Measurements from ENCODE around the gene MAGI2.

Gene MAGI2

DNA sequence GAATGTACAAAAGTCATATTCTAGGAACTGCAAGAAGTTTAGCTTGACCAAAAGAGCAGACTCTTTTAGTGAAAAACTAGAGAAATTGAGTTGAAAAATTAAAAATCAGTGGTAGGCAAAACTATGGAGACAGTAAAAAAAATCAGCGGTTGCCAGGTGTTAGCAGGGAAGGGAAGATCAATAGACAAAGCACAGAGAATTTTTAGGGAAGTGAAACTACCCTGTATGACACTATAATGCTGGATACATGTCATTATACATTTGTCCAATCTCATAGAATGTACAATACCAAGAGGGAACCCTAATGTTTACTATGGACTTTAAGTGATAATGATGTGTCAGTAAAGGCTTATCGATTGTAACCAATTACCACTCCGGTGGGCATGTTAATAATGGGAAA is 761.9 kb downstream of the MAGI2 start:
- H3K4me3 ChIP-seq (ENCODE audit: low read length) = no peak overlapping the region
- no peak for TF ChIP-seq ZNF274 (IDR thresholded peaks at IDR 0.05; ENCODE audit: low read depth, low read length)

DNA sequence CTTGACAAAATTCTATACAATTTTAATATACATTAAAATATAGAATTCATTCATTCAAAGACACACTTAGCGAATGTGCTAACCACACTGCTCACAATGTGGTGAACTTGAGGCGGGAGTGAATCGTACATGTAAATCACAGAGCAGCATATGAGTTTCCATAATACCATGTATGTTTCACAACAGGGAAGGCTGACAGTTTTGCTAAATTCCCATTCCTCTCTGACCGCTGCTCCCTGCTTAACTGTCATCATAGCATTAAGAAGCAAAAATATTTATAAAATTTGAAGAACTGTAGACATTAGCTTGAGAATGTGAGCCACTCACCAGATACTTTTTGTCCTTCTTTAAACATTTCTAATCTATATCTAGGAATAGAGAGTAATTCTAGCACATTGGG is 763.3 kb downstream of the MAGI2 start:
- TF ChIP-seq ZNF274 (IDR thresholded peaks at IDR 0.05; ENCODE audit: low read depth, low read length) = no peak
- H3K4me3 ChIP-seq (ENCODE audit: low read length) = no peak overlapping the region

DNA sequence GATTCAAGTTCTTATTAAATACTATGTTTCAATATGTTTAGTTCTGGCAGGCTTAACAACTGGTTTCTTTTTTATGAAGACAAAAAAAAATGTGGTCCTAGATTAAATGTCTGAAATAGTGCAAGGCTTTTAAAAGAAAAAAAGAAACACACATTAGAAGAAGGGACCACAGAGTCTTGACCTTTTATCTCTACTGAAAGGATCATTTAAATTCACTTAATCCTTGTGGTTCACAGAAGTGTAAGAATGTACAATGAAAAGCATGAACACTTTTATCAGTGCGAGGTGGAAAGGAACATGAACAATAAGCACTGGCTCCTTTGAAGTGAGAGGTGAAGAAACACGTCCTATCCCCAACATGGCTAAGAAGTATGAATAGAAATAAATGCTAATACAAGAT is 765.1 kb downstream of the MAGI2 start:
- TF ChIP-seq ZNF274 (IDR thresholded peaks at IDR 0.05; ENCODE audit: low read depth, low read length) = no peak
- H3K4me3 ChIP-seq (ENCODE audit: low read length) = no peak overlapping the region

DNA sequence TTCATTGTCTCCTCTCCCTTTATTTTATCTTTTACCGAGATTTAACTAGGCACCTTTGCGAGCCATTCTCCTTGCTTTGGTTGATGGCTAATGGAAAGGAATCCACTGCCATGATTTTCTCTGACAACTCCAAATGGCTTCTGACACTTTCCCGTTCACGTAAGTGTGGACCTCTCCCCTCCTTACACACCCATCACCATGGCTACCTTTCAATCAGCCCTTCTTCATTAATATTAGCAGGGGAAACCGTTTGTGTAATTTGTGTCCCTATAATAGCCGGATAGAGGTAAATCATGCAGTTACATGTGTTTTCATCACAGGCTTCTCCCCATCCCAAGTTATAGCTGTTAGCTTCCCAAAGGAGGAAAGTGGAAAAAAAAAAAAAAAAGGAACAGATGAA is 767.3 kb downstream of the MAGI2 start:
- no peak for TF ChIP-seq ZNF274 (IDR thresholded peaks at IDR 0.05; ENCODE audit: low read depth, low read length)
- H3K4me3 ChIP-seq (ENCODE audit: low read length) = no peak overlapping the region

DNA sequence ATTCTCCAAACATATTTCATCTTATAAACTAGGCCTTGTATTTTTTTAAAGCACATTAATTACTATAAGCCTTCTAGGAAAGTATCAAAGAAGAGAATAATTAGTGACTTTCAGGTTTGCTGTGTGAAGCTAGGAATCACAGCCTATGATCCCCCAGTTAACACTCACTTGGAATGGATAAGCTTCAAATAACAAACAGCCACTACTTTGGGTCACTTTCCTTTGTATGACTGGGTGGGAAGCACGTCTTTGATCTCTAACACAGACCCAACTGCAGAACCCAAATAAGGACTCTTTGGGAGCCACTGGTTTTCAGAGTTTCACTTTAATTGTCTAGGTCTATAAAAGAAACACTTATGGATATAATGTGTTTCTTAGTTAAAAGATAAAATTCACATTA is 769.3 kb downstream of the MAGI2 start:
- no peak overlapping the region for H3K4me3 ChIP-seq (ENCODE audit: low read length)

DNA sequence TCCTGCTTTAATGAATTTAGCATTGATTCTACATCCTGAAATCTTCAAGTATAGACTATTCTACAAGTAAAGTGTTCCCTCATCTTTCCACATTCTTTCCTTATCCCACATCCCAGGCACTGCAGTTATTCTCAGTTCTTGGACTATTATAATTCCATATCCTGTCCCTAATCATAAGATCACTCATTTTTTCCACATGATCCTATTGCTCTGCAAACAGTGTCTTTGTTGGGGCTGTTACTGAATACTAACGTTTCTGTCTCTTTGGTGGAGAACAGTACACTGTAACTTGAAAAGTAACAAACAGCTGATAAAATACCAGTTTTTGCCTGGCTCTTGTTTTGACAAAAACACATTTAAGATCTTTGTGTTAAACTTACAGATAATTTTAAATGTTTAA is 769.9 kb downstream of the MAGI2 start:
- no peak overlapping the region for H3K4me3 ChIP-seq (ENCODE audit: low read length)
- no peak for TF ChIP-seq ZNF274 (IDR thresholded peaks at IDR 0.05; ENCODE audit: low read depth, low read length)

More for the DNA sequence above, 769.3 kb downstream of the MAGI2 start:
- no peak for TF ChIP-seq ZNF274 (IDR thresholded peaks at IDR 0.05; ENCODE audit: low read depth, low read length)

DNA sequence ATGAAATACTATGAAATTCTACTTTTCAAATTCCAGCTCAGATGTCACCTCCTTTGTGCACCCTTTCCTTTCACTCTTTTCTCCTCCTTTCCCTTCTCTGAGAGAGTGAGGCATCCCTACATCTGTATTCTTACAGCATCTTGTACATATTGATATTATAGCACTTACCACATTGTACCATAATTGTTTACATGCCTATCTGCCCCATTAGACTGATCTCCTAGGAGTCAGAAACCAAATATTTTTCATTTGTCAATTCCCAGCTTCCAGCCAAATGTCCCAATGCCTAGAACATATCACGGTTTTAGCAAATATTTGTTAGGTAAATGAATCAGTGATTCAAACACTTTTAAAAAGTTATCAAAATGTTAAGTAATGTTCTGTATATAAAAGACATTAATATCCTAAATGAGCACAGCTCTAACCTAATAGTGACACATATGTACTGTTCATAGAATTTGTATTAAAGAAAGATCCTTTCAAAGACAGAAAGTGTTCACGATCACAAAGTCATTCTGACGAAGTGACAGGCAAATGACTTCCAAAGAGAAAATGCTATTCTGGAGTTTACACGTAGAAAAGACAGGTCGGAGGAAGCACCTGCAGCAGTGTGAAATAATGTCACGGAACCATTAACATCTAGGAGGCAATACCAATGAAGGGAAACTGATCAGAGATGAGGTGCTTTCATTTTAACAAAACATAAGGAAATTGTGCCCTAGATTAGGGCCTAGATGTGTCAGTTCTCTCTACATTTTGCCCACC is 774.2 kb downstream of the MAGI2 start:
- no peak overlapping the region for H3K4me3 ChIP-seq (ENCODE audit: low read length)
- no peak for TF ChIP-seq ZNF274 (IDR thresholded peaks at IDR 0.05; ENCODE audit: low read depth, low read length)

DNA sequence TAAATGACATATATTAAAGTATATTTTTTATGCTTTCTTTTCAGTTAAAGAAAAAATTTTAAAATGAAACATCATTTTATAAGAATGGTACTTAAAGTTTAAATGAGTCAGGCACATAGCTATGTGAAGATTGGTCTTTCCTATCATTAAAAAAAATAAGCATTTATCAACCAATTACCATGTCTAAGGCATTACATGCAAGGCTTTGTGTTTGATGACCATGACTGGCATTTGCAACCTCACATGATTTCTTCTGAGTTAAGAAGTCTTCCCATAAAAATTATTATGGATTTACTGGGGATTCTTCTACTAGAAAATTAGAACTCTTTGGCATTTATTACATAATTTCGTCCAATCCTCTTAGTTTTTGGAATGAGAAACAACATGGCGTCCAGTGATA is 776.1 kb downstream of the MAGI2 start:
- no peak overlapping the region for H3K4me3 ChIP-seq (ENCODE audit: low read length)
- no peak for TF ChIP-seq ZNF274 (IDR thresholded peaks at IDR 0.05; ENCODE audit: low read depth, low read length)

DNA sequence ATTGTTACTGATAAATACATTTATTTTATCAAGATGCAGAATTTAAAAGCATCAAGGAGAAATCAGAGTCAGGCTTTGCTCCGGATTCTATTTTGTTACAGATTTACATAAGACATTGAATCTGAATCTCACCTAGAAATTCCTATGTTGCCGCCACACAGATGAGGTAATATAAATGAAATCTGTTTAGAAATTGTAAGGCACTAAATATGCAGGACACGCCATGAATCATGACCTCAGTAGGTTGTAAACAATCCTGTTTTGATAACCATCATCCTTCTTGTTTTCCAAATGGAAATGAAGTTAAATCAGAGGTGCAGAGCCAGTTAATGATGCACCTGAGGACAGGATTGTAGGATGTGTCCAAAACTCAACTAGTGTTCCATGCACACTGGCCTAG is 778.0 kb downstream of the MAGI2 start:
- H3K4me3 ChIP-seq (ENCODE audit: low read length) = no peak overlapping the region
- no peak for TF ChIP-seq ZNF274 (IDR thresholded peaks at IDR 0.05; ENCODE audit: low read depth, low read length)

DNA sequence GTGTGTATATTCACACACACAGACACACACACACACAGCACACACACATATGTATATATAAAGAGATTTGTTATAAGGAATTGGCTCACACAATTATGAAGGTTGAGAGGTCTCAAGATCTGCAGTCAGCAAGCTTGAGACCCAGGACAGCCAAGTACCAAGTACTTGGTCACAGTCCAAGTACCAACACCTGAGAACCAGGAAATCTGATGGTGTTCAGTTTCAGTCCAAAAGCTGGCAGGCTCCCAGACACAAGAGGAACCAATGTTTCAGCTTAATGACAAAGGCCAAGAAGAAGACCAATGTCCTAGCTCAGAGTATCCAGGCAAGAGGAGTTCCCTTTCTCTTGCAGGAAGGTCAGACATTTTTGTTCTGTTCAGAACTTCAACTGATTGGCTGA is 780.2 kb downstream of the MAGI2 start:
- no peak for TF ChIP-seq ZNF274 (IDR thresholded peaks at IDR 0.05; ENCODE audit: low read depth, low read length)
- H3K4me3 ChIP-seq (ENCODE audit: low read length) = no peak overlapping the region

DNA sequence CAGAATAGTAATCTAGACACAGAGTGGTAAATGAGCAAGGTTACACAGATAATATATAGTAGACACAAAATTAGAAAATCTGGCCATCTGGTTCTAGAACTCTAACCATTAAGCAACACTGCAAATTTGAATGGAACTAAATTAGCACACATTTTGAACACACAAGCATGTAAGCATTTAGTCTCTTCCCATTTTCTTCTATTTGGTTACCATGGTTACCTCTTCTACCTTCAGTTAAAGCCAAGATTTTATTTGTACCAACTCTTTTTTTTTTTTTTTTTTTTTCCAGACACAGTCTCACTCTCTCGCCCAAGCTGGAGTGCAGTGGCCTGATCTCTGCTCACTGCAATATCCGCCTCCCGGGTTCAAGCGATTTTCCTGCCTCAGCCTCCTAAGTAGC is 790.5 kb downstream of the MAGI2 start:
- no peak overlapping the region for H3K4me3 ChIP-seq (ENCODE audit: low read length)
- TF ChIP-seq ZNF274 (IDR thresholded peaks at IDR 0.05; ENCODE audit: low read depth, low read length) = no peak

DNA sequence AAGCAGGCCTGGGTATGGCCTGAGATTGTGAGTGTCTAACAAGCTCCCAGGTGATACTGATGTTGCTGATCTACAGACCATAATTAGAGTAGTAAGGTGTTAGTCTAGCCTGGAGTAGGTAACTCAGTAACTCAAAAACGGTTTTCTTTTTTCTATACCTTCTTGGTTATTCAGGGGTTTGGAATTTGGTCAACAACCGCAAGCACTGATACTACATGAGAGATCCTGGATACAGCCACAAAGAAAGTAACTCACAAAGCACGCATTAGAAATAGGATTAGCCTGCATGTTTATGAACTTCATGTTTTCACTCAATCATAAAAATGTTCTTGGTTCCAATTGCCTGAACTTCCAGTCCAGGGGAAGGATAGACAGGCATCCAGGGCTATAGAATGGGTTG is 803.5 kb downstream of the MAGI2 start:
- no peak overlapping the region for H3K4me3 ChIP-seq (ENCODE audit: low read length)
- no peak for TF ChIP-seq ZNF274 (IDR thresholded peaks at IDR 0.05; ENCODE audit: low read depth, low read length)

DNA sequence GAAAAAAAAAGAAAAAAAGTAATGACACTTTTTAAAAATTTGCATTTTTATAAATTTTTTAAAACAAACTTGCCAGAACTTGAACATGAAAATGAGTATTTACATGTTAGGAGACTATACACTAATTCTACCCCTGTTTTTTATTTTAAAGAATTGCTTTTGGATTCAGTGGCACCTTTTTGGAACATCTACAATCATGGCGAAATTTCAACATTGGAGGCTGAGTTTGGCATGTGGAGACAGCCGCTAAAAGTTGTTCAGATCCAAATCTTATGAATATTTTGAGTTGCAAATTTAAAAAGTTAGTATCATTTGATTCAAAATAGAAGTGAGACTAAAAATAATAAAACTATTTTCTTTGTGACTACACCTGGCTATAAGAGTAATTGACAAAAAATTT is 804.2 kb downstream of the MAGI2 start:
- TF ChIP-seq ZNF274 (IDR thresholded peaks at IDR 0.05; ENCODE audit: low read depth, low read length) = no peak
- no peak overlapping the region for H3K4me3 ChIP-seq (ENCODE audit: low read length)

DNA sequence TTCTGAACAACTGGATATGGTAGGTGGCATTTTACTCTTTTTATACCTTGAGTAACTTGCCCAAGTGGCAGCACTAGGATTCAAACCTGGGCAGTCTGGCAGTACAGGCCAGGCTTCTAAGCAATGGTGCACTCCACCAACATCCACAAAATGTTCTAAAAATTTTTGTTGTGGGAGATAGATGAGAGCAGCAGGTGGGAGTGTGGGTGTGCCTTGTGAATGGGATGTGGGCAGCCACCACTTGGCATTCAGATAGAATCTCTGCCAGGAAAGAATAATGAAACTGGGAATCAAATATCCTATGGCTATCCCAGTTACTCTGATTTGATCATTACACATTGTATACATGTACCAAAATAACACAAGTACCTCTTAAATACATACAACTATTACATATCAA is 810.7 kb downstream of the MAGI2 start:
- H3K4me3 ChIP-seq (ENCODE audit: low read length) = no peak overlapping the region
- no peak for TF ChIP-seq ZNF274 (IDR thresholded peaks at IDR 0.05; ENCODE audit: low read depth, low read length)

DNA sequence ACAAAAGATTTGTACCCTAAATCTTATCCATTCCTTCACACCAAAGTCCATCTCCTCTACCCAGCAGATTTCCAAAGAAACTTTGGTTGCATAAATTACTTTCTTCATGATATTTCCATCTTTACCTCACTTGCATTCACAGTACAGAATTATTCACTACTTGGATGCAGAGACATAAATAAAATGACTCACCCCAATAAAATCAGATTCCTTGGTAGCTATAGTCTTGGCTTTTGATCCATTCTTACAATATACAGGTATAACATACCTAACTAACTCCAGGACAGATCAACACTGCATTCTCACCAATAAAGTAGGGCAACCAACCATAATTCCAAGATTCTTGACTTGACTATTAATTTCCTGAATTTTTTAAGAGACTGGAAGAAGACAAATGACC is 815.1 kb downstream of the MAGI2 start:
- H3K4me3 ChIP-seq (ENCODE audit: low read length) = no peak overlapping the region
- no peak for TF ChIP-seq ZNF274 (IDR thresholded peaks at IDR 0.05; ENCODE audit: low read depth, low read length)

DNA sequence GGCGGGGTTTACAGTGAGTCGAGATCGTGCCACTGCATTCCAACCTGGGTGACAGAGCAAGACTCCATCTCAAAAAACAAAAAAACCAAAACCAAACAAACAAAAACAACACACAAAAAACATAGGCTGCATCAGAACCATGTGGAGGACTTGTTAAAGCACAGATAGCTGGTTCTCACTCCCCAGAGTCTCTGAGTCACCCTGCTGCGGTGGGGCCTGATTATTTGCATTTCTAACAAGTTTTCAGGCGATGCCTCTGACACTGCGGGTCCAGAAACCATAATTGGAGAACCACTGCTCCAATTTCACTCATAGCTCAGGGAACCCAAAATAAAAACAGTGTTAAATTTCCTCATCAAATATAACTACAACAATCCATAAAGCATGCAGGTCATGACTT is 816.7 kb downstream of the MAGI2 start:
- TF ChIP-seq ZNF274 (IDR thresholded peaks at IDR 0.05; ENCODE audit: low read depth, low read length) = no peak
- no peak overlapping the region for H3K4me3 ChIP-seq (ENCODE audit: low read length)
